Gastrocnemius medialis (tissue), 4 donors: ENCODE measurements around the gene ITGA11.

Experiments used
- POLR2A ChIP-seq, 2 donors: fragments of 450-650 bp; IDR thresholded peaks; one replicate each; pipeline ENCODE4 v1.6.1; 2017; ENCODE audit warnings: antibody characterized with exemption in 2 of 2, mild to moderate bottlenecking in 2 of 2, moderate library complexity in 2 of 2
- TF ChIP-seq, protein P1 (sequence below), 5 experiments: fragments of 450-650 bp in 3 of 5; fragments of 200-600 bp in 2 of 5; sonication (generic) in 2 of 5; IDR thresholded peaks in 4 of 5; conservative IDR thresholded peaks in 1 of 5; 1 replicate in 4 of 5; 2 replicates in 1 of 5; pipeline ENCODE4 v1.5.1; 2016 to 2019; ENCODE audit warnings: antibody characterized with exemption in 5 of 5, mild to moderate bottlenecking in 3 of 5, moderate library complexity in 3 of 5

GRCh38 chr15:68310178-68310803, 121.7 kb downstream of the ITGA11 start:
- no peak for TF ChIP-seq POLR2A (IDR thresholded peaks at IDR 0.05)
- TF ChIP-seq, protein P1, sequence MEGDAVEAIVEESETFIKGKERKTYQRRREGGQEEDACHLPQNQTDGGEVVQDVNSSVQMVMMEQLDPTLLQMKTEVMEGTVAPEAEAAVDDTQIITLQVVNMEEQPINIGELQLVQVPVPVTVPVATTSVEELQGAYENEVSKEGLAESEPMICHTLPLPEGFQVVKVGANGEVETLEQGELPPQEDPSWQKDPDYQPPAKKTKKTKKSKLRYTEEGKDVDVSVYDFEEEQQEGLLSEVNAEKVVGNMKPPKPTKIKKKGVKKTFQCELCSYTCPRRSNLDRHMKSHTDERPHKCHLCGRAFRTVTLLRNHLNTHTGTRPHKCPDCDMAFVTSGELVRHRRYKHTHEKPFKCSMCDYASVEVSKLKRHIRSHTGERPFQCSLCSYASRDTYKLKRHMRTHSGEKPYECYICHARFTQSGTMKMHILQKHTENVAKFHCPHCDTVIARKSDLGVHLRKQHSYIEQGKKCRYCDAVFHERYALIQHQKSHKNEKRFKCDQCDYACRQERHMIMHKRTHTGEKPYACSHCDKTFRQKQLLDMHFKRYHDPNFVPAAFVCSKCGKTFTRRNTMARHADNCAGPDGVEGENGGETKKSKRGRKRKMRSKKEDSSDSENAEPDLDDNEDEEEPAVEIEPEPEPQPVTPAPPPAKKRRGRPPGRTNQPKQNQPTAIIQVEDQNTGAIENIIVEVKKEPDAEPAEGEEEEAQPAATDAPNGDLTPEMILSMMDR (IDR thresholded peaks at IDR 0.05 in 4 of 5, conservative IDR thresholded peaks at IDR 0.05 in 1 of 5), result no peak
